Measurements from ENCODE around the gene PCBP3.

DNA sequence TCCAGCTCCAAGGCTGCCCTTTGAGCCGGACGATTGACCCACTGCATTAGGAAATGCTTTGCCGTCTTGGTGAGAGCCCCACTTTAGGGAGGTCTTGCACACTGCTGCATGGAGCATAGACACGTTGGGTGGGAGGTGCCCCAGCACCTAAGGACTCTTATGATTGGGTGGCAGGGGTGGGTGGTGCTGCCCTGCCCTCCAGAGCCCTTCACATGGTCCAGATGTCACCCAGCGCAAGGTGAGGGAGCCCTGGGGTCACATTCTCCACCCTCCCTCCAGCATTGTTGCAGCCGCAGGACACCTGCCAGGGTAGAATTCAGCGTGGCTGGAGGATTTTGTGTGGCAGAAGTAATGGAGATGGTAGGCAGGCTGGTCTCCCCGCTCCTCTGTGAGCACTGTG is 200.7 kb downstream of the PCBP3 start:
- TF ChIP-seq, protein P1, sequence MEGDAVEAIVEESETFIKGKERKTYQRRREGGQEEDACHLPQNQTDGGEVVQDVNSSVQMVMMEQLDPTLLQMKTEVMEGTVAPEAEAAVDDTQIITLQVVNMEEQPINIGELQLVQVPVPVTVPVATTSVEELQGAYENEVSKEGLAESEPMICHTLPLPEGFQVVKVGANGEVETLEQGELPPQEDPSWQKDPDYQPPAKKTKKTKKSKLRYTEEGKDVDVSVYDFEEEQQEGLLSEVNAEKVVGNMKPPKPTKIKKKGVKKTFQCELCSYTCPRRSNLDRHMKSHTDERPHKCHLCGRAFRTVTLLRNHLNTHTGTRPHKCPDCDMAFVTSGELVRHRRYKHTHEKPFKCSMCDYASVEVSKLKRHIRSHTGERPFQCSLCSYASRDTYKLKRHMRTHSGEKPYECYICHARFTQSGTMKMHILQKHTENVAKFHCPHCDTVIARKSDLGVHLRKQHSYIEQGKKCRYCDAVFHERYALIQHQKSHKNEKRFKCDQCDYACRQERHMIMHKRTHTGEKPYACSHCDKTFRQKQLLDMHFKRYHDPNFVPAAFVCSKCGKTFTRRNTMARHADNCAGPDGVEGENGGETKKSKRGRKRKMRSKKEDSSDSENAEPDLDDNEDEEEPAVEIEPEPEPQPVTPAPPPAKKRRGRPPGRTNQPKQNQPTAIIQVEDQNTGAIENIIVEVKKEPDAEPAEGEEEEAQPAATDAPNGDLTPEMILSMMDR (IDR thresholded peaks at IDR 0.05; ENCODE audit: borderline replicate concordance, extremely low read depth, low read length, poor library complexity, severe bottlenecking) = no peak
- no peak for TF ChIP-seq EZH2 (IDR thresholded peaks at IDR 0.05; ENCODE audit: borderline replicate concordance, low read depth, low read length, severe bottlenecking)
